K562 (cell line): Measurements from ENCODE around the gene KLK3. TPM values are rescaled to one million over a fixed set of nuclear protein-coding genes. Genes with fewer than 3 reads are reported as not detected.

ENCODE experiments used
- ARID2 ChIP-seq: fragments of 450-650 bp; IDR thresholded peaks from 2 replicates; pipeline ENCODE4 v1.6.1; 2017; ENCODE audit warnings: antibody characterized with exemption, mild to moderate bottlenecking
- GABPB1 ChIP-seq: sonication (generic); formaldehyde crosslinking; IDR thresholded peaks from 2 replicates; pipeline ENCODE4 v1.8.0; 2022; ENCODE audit warnings: mild to moderate bottlenecking, missing genetic modification reagents
- GATA2 ChIP-seq: sonication (generic); formaldehyde crosslinking; IDR thresholded peaks from 2 replicates; pipeline ENCODE4 v1.4.0; 2020; ENCODE audit warnings: mild to moderate bottlenecking, missing genetic modification reagents
- HCFC1 ChIP-seq: IDR thresholded peaks from 2 replicates; pipeline ENCODE4 v1.6.1; 2012; ENCODE audit warnings: low read depth, low read length, improper control_type of control experiment
- HDAC8 ChIP-seq: fragments of 450-650 bp; IDR thresholded peaks from 2 replicates; pipeline ENCODE4 v1.6.1; 2016; ENCODE audit warnings: mild to moderate bottlenecking, missing genetic modification characterization, moderate library complexity, missing compliant biosample characterization
- MEF2D ChIP-seq: conservative IDR thresholded peaks from 2 replicates; pipeline ENCODE4 v1.6.1; 2016; ENCODE audit warnings: low read depth, missing genetic modification characterization, missing compliant biosample characterization
- NFIX ChIP-seq: fragments of 250-450 bp; sonication (Bioruptor Pico); IDR thresholded peaks from 2 replicates; pipeline ENCODE4 v1.4.0; 2020; ENCODE audit warnings: low read depth, mild to moderate bottlenecking, moderate library complexity
- NR2C1 ChIP-seq, 2 experiments: fragments of 450-650 bp; IDR thresholded peaks; 2 replicates each; pipeline ENCODE4 v1.6.1; 2017; ENCODE audit warnings: mild to moderate bottlenecking in 2 of 2, antibody characterized with exemption in 1 of 2, inconsistent platforms in 1 of 2, missing compliant biosample characterization in 1 of 2, missing genetic modification characterization in 1 of 2
- NR2C2 ChIP-seq, 2 experiments: fragments of 200-800 bp in 1 of 2; sonication (Bioruptor generic) in 1 of 2; sonication (generic) in 1 of 2; formaldehyde crosslinking in 1 of 2; IDR thresholded peaks; 2 replicates each; pipeline versions ENCODE4 v1.6.1 to v1.8.0; 2016 to 2022; ENCODE audit warnings: mild to moderate bottlenecking in 1 of 2, missing compliant biosample characterization in 1 of 2, missing genetic modification characterization in 1 of 2, missing genetic modification reagents in 1 of 2
- POLR2H ChIP-seq: IDR thresholded peaks from 2 replicates; pipeline ENCODE4 v1.6.1; 2016; ENCODE audit warnings: missing genetic modification characterization, low read depth, mild to moderate bottlenecking, control low read depth, missing compliant biosample characterization, moderate library complexity
- RAD51 ChIP-seq: fragments of 450-650 bp; IDR thresholded peaks from 2 replicates; pipeline ENCODE4 v1.7.1; 2016; ENCODE audit warnings: low read depth, mild to moderate bottlenecking, borderline replicate concordance
- RFX7 ChIP-seq: fragments of 250-450 bp; sonication (Bioruptor Pico); IDR thresholded peaks from 2 replicates; pipeline ENCODE4 v1.5.1; 2021; ENCODE audit warnings: mild to moderate bottlenecking
- TCF7L2 ChIP-seq: fragments of 150-350 bp; IDR thresholded peaks from 2 replicates; pipeline ENCODE4 v1.6.1; 2016; ENCODE audit warnings: low read depth, mild to moderate bottlenecking, low read length, moderate library complexity
- ZBTB40 ChIP-seq, 2 experiments: fragments of 450-650 bp in 1 of 2; sonication (generic) in 1 of 2; formaldehyde crosslinking in 1 of 2; IDR thresholded peaks; 2 replicates each; pipeline versions ENCODE4 v1.7.1 to v1.9.0; 2016 to 2022; ENCODE audit warnings: inconsistent platforms in 1 of 2, mild to moderate bottlenecking in 1 of 2, missing genetic modification reagents in 1 of 2
- ZNF197 ChIP-seq: fragments of 200-800 bp; sonication (Bioruptor generic); IDR thresholded peaks from 2 replicates; pipeline ENCODE4 v1.6.1; 2016; ENCODE audit warnings: low read depth, missing genetic modification characterization, missing compliant biosample characterization
- ZNF766 ChIP-seq: fragments of 200-800 bp; sonication (Bioruptor generic); conservative IDR thresholded peaks from 2 replicates; pipeline ENCODE4 v1.6.1; 2016; ENCODE audit warnings: missing genetic modification characterization, missing compliant biosample characterization
- ZNF77 ChIP-seq: fragments of 250-450 bp; sonication (Bioruptor Pico); IDR thresholded peaks from 2 replicates; pipeline ENCODE4 v1.5.0; 2020
- polyA plus RNA-seq, 8 experiments: library from polyadenylated mRNA; depleted of rRNA in 4 of 8; stranded (reverse) in 5 of 8; unstranded in 3 of 8; fragments of >200 nt; fragmentation: Nextera tagmentation in 2 of 8; fragmentation: Illumina TruSeq in 1 of 8; extraction: Ambion mirVana in 2 of 8; extraction: Trizol in 1 of 8; gene quantifications; 2 replicates each; pipeline versions ENCODE4 v1.2.1 to v1.2.3, GENCODE V29; 2011 to 2014; ENCODE audit warnings: inconsistent platforms in 1 of 8, missing spikeins in 1 of 8
- total RNA-seq, 7 experiments: library from RNA; depleted of rRNA in 6 of 7; stranded (reverse); fragments of >200 nt in 6 of 7; fragmentation: Illumina TruSeq in 2 of 7; extraction: Trizol in 2 of 7; gene quantifications; 2 replicates each; pipeline versions ENCODE4 v1.2.1 to v1.2.3, GENCODE V29; 2011 to 2021; ENCODE audit warnings: low replicate concordance in 1 of 7

Gene KLK3
- total and polyA plus RNA-seq, 9 of the 15 experiments (the other 6 are each of a cell fraction or from before 2014, with no cell fraction given) = not detected

GRCh38 chr19:50899569-50899968, 44.9 kb downstream of the KLK3 start (continued):
- peak; percentile 94 for TF ChIP-seq ZBTB40 (IDR thresholded peaks at IDR 0.05)
- TF ChIP-seq ZBTB40 (CRISPR knock-in tag; IDR thresholded peaks at IDR 0.05) = no peak
- peak; percentile 70; the same call in 1 of the 2 replicates for TF ChIP-seq GABPB1 (CRISPR knock-in tag)
- no peak for TF ChIP-seq TCF7L2
- peak; percentile 82; the same call in 1 of the 2 replicates for TF ChIP-seq HDAC8 (tag)
- TF ChIP-seq ZNF766 (CRISPR knock-in tag) = peak; percentile 80
- TF ChIP-seq NFIX = no peak
- TF ChIP-seq POLR2H (tag) = peak; percentile 54
- 0 out of 2 replicates have a peak, but pooled peaks have one; percentile 25 for TF ChIP-seq HCFC1
- TF ChIP-seq MEF2D (tag) = 0 out of 2 replicates have a peak, but pooled peaks have one; percentile 19
- no peak for TF ChIP-seq GATA2 (CRISPR knock-in tag)
- TF ChIP-seq ZNF197 = 0 out of 2 replicates have a peak, but pooled peaks have one; percentile 57
- TF ChIP-seq RAD51 = no peak
- no peak for TF ChIP-seq RFX7 (CRISPR knock-in tag)
- TF ChIP-seq NR2C2 (CRISPR knock-in tag; IDR thresholded peaks at IDR 0.05) = peak; percentile 97
- peak; percentile 99 for TF ChIP-seq NR2C2 (tag; IDR thresholded peaks at IDR 0.05)
- TF ChIP-seq ZNF77 (CRISPR knock-in tag) = no peak
- peak; percentile 97 for TF ChIP-seq NR2C1 (IDR thresholded peaks at IDR 0.05)
- peak; percentile 99 for TF ChIP-seq NR2C1 (tag; IDR thresholded peaks at IDR 0.05)
- TF ChIP-seq ARID2 = no peak
